HCT116 (cell line): ENCODE data around the gene ZNF320. TPM values are rescaled to one million over a fixed set of nuclear protein-coding genes. Genes with fewer than 3 reads are reported as not detected.

Experiments used
- ATAC-seq: fragments of 200-7000 bp; cut with Tn5 transposase; 2 replicates; pipeline ENCODE4 v1.9.1; 2020; ENCODE audit warnings: mild to moderate bottlenecking, moderate library complexity
- BruUV-seq: library from RNA; stranded (reverse); fragments of 400-500 nt; replicated peaks from 2 replicates; lab custom pipeline; 2021; lab: Mats Ljungman, UMichigan
- CTCF ChIA-PET: fragments of 300-600 bp; sonication (Branson Sonifier 250); formaldehyde crosslinking; loops from one replicate; lab custom pipeline; 2021; ENCODE audit warnings: antibody characterized with exemption; lab: Charles Lee
- POLR2A ChIA-PET: fragments of 300-600, 350-600 bp; sonication (Branson Sonifier 250); formaldehyde crosslinking; loops from one replicate; lab custom pipeline; 2021; ENCODE audit warnings: antibody characterized with exemption; lab: Charles Lee
- RAD21 ChIA-PET, 2 experiments: fragments of 300-600 bp; sonication (Branson Sonifier 250); formaldehyde crosslinking; loops; one replicate each; lab custom pipeline; 2023; ENCODE audit warnings: low total read pairs in 2 of 2; ENCODE audit not compliant: uncharacterized antibody in 2 of 2, unreplicated experiment in 2 of 2, low non-redundant PET in 1 of 2; lab: Charles Lee
- DNase-seq: peaks from one replicate; pipeline ENCODE4 v3.0.0-alpha.2; 2010; ENCODE audit warnings: low read depth, low spot score
- H2AFZ ChIP-seq: fragments of 200-600 bp; shearing (Covaris generic), sonication (generic); 2 replicates; pipeline ENCODE4 v1.6.1; 2017; ENCODE audit warnings: low read depth, mixed run types, mixed read lengths, antibody characterized with exemption, low read length; ENCODE audit not compliant: poor library complexity, severe bottlenecking
- H3K27ac ChIP-seq: 2 replicates; pipeline ENCODE4 v1.5.1; 2012; ENCODE audit warnings: low read depth, low read length
- H3K27me3 ChIP-seq: fragments of 200-600 bp; sonication (generic); 2 replicates; pipeline ENCODE4 v1.6.1; 2016; ENCODE audit warnings: mixed run types, low read length, mixed read lengths; ENCODE audit not compliant: insufficient read depth
- H3K36me3 ChIP-seq, 2 experiments: fragments of 200-500 bp in 1 of 2; fragments of 200-600 bp in 1 of 2; sonication (Bioruptor generic) in 1 of 2; sonication (generic) in 1 of 2; 2 replicates each; pipeline versions ENCODE4 v1.5.1 to v1.6.1; 2014 to 2016; ENCODE audit warnings: low read length in 2 of 2, inconsistent platforms in 1 of 2, mixed read lengths in 1 of 2, mixed run types in 1 of 2; ENCODE audit not compliant: insufficient read depth in 2 of 2, control insufficient read depth in 1 of 2
- H3K4me1 ChIP-seq, 2 experiments: fragments of 200-600 bp in 1 of 2; sonication (generic) in 1 of 2; 2 replicates each; pipeline versions ENCODE4 v1.5.1 to v1.6.1; 2012 to 2017; ENCODE audit warnings: low read length in 2 of 2, inconsistent platforms in 1 of 2, mild to moderate bottlenecking in 1 of 2, mixed read lengths in 1 of 2, mixed run types in 1 of 2, moderate library complexity in 1 of 2; ENCODE audit not compliant: insufficient read depth in 2 of 2, control insufficient read depth in 1 of 2
- H3K4me2 ChIP-seq: fragments of 200-600 bp; sonication (generic); 2 replicates; pipeline ENCODE4 v1.6.1; 2017; ENCODE audit warnings: mixed run types, low read length, mixed read lengths
- H3K4me3 ChIP-seq, 2 experiments: fragments of 200-600 bp in 1 of 2; sonication (generic) in 1 of 2; replicated peaks in 1 of 2; 2 replicates each; pipeline ENCODE4 v1.5.1; 2011 to 2016; ENCODE audit warnings: low read length in 2 of 2, control low read depth in 1 of 2, low read depth in 1 of 2, mild to moderate bottlenecking in 1 of 2, mixed read lengths in 1 of 2, mixed run types in 1 of 2
- H3K79me2 ChIP-seq: fragments of 200-600 bp; sonication (generic); 2 replicates; pipeline ENCODE4 v1.6.1; 2017; ENCODE audit warnings: mild to moderate bottlenecking, mixed run types, low read length, moderate library complexity, mixed read lengths; ENCODE audit not compliant: insufficient read depth
- H3K9ac ChIP-seq: fragments of 200-600 bp; sonication (generic); 2 replicates; pipeline ENCODE4 v1.6.1; 2016; ENCODE audit warnings: low read length, mixed read lengths
- H3K9me2 ChIP-seq: fragments of 200-600 bp; sonication (generic), shearing (Covaris generic); 2 replicates; pipeline ENCODE4 v1.6.1; 2017; ENCODE audit warnings: mixed run types, mild to moderate bottlenecking, moderate library complexity; ENCODE audit not compliant: insufficient read depth
- H3K9me3 ChIP-seq, 2 experiments: fragments of 200-500 bp in 1 of 2; fragments of 200-600 bp in 1 of 2; sonication (Bioruptor generic) in 1 of 2; sonication (generic) in 1 of 2; 2 replicates each; pipeline ENCODE4 v1.6.1; 2014 to 2017; ENCODE audit warnings: low read length in 2 of 2, mixed read lengths in 2 of 2, inconsistent platforms in 1 of 2, low read depth in 1 of 2, mild to moderate bottlenecking in 1 of 2, mixed run types in 1 of 2, moderate library complexity in 1 of 2; ENCODE audit not compliant: control insufficient read depth in 1 of 2, insufficient read depth in 1 of 2
- H4K20me1 ChIP-seq: fragments of 200-600 bp; sonication (generic), shearing (Covaris generic); 2 replicates; pipeline ENCODE4 v1.6.1; 2017; ENCODE audit warnings: mixed run types, mild to moderate bottlenecking, moderate library complexity; ENCODE audit not compliant: insufficient read depth
- EGR1 ChIP-seq: IDR thresholded peaks from 2 replicates; pipeline ENCODE4 v1.6.1; 2012; ENCODE audit warnings: low read depth
- ELF1 ChIP-seq: IDR thresholded peaks from 2 replicates; pipeline ENCODE4 v1.6.1; 2012; ENCODE audit warnings: low read depth, borderline replicate concordance
- EZH2phosphoT487 ChIP-seq: fragments of 200-600 bp; IDR thresholded peaks from 2 replicates; pipeline ENCODE4 v1.6.1; 2018; ENCODE audit warnings: antibody characterized with exemption, borderline replicate concordance
- FOSL1 ChIP-seq: IDR thresholded peaks from 2 replicates; pipeline ENCODE4 v1.6.1; 2012; ENCODE audit warnings: low read depth
- REST ChIP-seq: IDR thresholded peaks from 2 replicates; pipeline ENCODE4 v1.6.1; 2012; ENCODE audit warnings: low read depth
- SIN3A ChIP-seq: IDR thresholded peaks from 2 replicates; pipeline ENCODE4 v1.6.1; 2012; ENCODE audit warnings: low read depth
- SP1 ChIP-seq: IDR thresholded peaks from 2 replicates; pipeline ENCODE4 v1.6.1; 2012; ENCODE audit warnings: low read depth
- TCF7L2 ChIP-seq: IDR thresholded peaks from 2 replicates; pipeline ENCODE4 v1.7.0; 2011; ENCODE audit warnings: borderline replicate concordance, inconsistent platforms; ENCODE audit not compliant: insufficient read depth, insufficient read length; ENCODE audit errors: extremely low read depth
- ZNF274 ChIP-seq: fragments of 200-500 bp; sonication (Bioruptor generic); IDR thresholded peaks from 2 replicates; pipeline ENCODE4 v1.6.1; 2014; ENCODE audit warnings: mild to moderate bottlenecking, low read depth, low read length, inconsistent platforms
- intact Hi-C: fragments of 100-400 bp; cut with micrococcal nuclease; formaldehyde crosslinking; loops from 2 replicates; pipeline ENCODE4 v1.10.0; 2022
- total RNA-seq: library from RNA; stranded (reverse); gene quantifications from one replicate; pipeline ENCODE4 v1.2.1, GENCODE V29; 2021; ENCODE audit not compliant: unreplicated experiment
- TF ChIP-seq, protein P1 (sequence below): IDR thresholded peaks from 2 replicates; pipeline ENCODE4 v1.6.1; 2012

The ZNF320 gene
- total RNA-seq, 1 experiment from 2014 or later: 9.2 TPM

GRCh38 chr19:52889076-52889475 lies 8.4 kb downstream of the ZNF320 start:
- BruUV-seq: no TSS peak
- Histone ChIP-seq H3K4me1 (no peaks in the 10 kb centered on the region), H3K27me3 (no peaks in the 10 kb centered on the region), H3K9ac (no peak overlapping the region), H3K4me3 (no peak overlapping the region), H4K20me1 (no peaks in the 10 kb centered on the region), H2AFZ (no peak overlapping the region), H3K27ac (no peak overlapping the region), H3K9me2 (no peaks in the 10 kb centered on the region), H3K4me2 (no peak overlapping the region), H3K36me3 (peaks cover 18 to 29% of the 10 kb centered on the region in 2 experiments; a peak in 3 of 4 replicates), H3K9me3 (peaks cover 0 to 4% of the 10 kb centered on the region in 2 experiments; a peak in 1 of 4 replicates), H3K79me2 (peaks cover 12% of the 10 kb centered on the region)
- intact Hi-C loops: no loop called here
- DNase-seq (no peak), ATAC-seq (no peak)
- ChIA-PET RAD21 (no interaction called here), POLR2A (no interaction called here), CTCF (no interaction called here)
- TF ChIP-seq SIN3A (no peak), EGR1 (no peak), TCF7L2 (no peak), ZNF274 (no peak), FOSL1 (no peak), EZH2phosphoT487 (no peak), REST (no peak), ELF1 (no peak), SP1 (no peak)
- TF ChIP-seq, protein P1, sequence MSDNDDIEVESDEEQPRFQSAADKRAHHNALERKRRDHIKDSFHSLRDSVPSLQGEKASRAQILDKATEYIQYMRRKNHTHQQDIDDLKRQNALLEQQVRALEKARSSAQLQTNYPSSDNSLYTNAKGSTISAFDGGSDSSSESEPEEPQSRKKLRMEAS: no peak
